PC-3 (cell line): ENCODE data around the gene DZIP1.

Experiments used
- EZH2 ChIP-seq: fragments of 300-600 bp; sonication (generic); IDR thresholded peaks from one replicate; pipeline ENCODE4 v1.6.1; 2017; ENCODE audit warnings: antibody characterized with exemption, mild to moderate bottlenecking, low read length; ENCODE audit not compliant: unreplicated experiment
- TF ChIP-seq, protein P1 (sequence below): fragments of 300-600 bp; sonication (generic); conservative IDR thresholded peaks from 2 replicates; pipeline ENCODE4 v1.5.1; 2017; ENCODE audit warnings: antibody characterized with exemption, low read depth, mild to moderate bottlenecking, low read length

DNA sequence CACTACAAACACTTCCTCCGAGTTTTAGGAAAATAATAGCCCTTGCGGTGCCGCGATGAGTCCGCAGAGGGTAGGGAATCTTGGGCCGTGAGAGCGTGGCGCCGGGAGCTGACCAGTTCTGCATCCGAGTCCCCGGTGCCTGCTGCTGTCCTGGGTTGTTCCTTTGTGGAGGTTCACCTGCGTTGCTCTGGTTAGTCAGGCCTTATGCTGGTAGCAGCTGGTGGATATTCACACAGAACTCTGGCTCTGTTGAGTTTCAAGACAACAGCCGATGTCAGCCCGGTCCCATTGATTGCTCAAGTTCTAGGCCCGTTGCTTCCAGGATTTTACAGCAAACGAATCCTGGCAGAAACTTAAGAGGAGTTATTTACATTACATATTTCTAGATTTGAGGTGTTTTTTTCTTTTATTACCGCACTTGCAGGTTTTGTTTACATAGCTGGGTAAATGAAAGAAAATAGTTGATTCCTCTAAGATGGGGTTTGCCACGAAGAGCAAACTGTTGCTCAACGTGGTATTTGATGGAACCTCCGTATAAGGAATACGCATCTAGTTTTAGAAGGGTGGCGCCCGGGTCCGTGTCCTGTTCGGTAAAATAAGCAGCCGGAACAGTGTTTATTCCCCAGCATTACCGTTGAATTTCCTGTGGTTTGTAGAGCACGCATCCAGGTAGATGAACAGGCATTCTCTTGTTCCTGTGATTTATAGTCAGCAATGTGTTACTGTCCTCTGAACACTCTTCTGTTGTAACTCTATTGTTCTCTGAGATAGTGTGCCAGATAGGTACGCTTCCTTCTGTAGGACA, 90.7 kb downstream of the DZIP1 start:
- TF ChIP-seq, protein P1, sequence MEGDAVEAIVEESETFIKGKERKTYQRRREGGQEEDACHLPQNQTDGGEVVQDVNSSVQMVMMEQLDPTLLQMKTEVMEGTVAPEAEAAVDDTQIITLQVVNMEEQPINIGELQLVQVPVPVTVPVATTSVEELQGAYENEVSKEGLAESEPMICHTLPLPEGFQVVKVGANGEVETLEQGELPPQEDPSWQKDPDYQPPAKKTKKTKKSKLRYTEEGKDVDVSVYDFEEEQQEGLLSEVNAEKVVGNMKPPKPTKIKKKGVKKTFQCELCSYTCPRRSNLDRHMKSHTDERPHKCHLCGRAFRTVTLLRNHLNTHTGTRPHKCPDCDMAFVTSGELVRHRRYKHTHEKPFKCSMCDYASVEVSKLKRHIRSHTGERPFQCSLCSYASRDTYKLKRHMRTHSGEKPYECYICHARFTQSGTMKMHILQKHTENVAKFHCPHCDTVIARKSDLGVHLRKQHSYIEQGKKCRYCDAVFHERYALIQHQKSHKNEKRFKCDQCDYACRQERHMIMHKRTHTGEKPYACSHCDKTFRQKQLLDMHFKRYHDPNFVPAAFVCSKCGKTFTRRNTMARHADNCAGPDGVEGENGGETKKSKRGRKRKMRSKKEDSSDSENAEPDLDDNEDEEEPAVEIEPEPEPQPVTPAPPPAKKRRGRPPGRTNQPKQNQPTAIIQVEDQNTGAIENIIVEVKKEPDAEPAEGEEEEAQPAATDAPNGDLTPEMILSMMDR = no peak
- TF ChIP-seq EZH2 = no peak
